SH-SY5Y (cell line): ENCODE results near the gene FGF11.

Experiments
- GATA2 ChIP-seq: IDR thresholded peaks from 2 replicates; pipeline ENCODE4 v1.6.1; 2011; ENCODE audit warnings: mild to moderate bottlenecking, low read depth, low read length
- GATA3 ChIP-seq: IDR thresholded peaks from 2 replicates; pipeline ENCODE4 v1.6.1; 2011; ENCODE audit warnings: low read depth, mild to moderate bottlenecking, low read length, moderate library complexity

- TF ChIP-seq GATA2: no peak
- no peak for TF ChIP-seq GATA3
Observed at GRCh38 chr17:7441266-7441665, 2.0 kb downstream of the FGF11 start.
